HG03354 (cell line): Measurements from ENCODE around the gene EPRS1.

Experiments
- ATAC-seq: cut with Tn5 transposase; IDR thresholded peaks from one replicate; pipeline ENCODE4 v1.9.1; 2021; ENCODE audit warnings: mild to moderate bottlenecking; ENCODE audit not compliant: unreplicated experiment, poor library complexity, severe bottlenecking

Gene EPRS1

DNA sequence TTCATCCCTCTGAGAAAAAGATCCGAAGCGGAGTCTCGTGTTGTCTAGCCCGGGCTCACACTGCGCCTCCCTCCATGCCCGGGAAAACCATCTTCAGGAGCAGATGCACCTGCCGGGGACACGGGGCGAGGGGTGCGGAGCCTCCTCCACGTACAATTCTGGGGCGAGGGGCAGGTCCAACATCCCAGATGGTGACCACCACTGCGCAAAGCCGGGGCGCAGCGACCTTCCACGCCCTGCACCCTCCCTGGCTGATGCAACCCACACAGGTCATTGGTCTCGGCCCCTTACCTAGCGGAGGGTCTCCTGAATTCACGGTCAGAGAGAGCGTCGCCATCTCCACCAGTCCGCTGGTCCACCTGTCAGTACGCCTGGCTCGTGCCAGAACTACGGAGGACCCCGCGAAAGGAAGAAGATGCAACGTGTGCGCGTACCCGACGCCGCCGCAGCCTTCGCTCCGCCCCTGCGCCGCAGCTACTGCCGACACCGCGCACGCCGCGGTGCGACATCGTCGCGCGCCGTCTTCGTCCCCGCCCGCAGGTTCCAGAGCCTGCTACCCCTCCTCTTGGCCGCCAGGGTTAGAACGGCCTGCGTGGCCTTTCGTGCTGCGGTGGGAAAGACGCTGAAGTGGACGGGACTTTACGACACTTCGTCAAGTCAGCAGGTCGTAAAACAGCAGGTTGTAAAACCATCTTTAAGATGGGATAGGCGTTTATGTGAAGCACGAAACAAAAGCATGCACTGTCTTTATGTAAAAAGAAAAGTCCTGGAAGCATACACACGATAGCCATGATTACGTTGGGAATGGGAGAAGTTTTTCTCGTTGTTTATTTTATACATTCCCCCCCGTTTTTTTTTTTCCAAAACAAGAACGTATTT lies at the start of gene EPRS1:
TSS of gene EPRS1 (minus strand) at position 454 of the 879 bp plus-strand sequence. CDS start at position 337, 117 bp downstream.
- peak; percentile 99 for ATAC-seq

DNA sequence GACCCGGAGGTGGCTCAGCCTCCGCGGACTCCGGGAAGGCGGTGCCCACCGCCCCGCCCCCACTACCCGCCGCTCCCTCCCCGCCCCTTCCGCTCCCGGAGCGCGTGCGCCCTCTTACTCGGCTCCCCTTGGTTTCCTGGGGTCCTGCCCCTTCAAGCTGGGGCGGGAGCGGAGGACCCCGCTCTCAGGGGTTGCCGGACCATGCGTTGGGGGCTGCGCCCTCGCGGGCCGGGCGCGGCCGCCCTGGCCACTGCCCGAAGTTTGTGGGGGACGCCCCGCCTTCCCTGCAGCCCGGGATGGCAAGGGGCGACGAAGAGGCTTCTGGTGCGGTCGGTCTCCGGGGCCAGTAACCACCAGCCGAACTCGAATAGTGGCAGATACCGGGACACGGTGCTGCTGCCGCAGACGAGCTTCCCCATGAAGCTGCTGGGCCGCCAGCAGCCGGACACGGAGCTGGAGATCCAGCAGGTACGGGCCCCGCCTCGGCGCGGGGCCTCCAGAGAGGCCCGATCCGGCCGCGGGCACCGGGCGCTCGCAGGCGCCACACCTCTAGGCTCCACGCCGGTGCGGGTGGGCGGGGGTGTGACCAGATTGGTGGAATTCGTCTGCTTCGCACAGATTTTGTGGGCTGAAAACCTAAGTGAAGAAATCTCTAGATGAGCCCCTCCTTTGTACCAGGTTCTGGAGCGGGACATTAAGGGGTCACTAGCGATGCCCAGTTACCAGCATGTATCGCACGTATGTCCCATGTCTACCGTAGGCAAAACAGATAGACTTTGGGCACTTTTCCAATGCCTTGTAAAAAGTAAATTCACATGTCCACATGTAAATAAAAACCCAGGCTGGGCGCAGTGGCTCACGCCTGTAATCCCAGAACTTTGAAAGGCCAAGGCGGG lies 48.0 kb upstream of the EPRS1 start, which contains the start of gene IARS2:
TSS of gene IARS2 (plus strand) at position 117 of the 896 bp plus-strand sequence. CDS start at position 202, 85 bp downstream.
- ATAC-seq: peak; percentile 68

DNA sequence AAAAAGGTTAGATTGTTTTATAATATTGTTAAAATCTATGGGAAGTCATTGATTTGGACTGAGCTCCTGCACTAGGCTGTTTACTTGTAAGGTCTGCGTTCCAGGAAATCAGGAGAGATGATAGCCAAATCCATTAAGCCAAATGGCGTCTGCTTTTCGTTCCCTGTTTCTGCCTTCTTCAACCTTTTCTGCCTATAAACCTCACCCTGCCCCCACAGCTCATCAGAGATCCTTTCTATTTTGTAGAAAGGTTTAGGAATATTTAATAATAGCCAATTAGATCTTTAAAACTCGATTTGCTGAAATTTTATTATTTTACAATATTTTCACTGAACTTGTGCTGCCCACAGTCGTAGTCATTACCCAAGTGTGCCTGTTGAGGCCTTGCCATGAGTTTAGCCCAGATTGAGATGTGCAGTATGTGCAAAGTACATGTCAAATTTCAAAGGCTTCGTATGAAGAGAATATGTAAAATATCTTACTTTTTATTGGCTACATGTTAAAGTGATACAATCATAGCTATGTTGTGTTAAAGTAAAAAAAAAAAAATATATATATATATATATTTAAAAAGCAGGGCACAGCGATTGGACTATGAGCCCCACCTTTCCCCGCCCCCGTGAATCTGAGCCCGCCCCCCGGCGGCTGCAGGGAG lies 47.2 kb upstream of the EPRS1 start:
- ATAC-seq: no peak

DNA sequence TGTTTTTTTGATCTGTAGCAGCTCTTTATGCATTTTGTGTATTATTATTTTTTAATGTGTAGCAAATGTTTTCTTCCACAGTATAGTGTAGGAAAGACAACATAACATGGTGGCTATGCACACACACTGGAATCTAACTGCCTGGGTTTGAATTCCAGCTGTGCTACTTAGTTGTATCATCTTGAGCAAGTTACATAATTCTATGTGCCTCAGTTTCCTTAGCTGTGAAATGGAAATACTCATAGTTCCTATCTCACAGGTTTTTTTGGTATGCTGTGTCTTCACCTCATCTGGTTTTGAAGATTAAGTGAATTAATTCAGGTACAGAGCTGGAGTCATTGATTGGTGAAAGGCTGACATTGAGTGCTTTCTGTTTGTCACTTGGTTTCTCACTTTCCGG lies 46.4 kb upstream of the EPRS1 start:
- no peak for ATAC-seq

DNA sequence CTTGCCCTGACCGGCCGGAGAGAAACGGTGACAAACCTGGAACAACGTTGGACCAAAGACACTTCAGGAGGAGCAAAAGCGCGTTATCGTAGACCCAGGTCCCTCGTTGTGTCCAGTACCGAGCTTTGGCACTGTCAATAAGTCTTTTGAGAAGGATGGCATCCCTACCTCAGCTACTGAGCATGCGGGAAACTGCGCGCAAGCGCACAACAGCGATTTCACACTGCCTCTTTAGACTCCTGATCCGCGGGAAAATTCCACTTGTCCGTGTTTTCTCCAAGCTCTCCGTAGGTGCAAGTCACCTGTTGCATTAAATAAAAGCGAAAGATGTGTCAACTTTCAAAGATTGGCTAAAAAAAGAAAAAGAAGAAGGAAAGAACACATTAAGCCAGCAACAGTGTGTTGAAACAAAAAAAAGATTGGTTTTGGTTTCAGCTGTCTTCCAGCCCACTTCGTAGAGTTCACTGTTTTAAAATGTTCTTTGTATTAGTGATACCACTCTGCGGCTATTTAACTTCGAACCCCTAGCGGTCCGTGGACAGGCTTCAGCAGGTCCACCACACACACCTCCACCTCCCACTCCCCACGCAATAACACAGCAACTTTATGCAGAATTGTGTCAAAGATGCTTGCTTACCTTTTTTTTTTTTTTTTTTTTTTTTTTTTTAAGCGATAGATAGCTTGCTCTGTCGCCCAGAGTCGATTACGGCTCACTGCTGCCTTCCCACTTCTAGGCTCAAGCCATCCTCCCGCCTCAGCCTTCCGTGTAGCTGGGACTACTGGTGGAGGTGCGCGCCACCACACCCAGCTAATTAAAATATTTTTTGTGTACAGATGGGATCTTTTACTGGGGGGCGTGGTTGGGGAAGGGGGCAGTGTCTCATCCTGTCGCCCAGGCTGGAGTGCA lies 43.6 kb upstream of the EPRS1 start, which contains the start of gene BPNT1:
TSS of gene BPNT1 (minus strand) at position 139 of the 907 bp plus-strand sequence. CDS start 9,942 bp downstream, outside the sequence.
- peak; percentile 66 for ATAC-seq

DNA sequence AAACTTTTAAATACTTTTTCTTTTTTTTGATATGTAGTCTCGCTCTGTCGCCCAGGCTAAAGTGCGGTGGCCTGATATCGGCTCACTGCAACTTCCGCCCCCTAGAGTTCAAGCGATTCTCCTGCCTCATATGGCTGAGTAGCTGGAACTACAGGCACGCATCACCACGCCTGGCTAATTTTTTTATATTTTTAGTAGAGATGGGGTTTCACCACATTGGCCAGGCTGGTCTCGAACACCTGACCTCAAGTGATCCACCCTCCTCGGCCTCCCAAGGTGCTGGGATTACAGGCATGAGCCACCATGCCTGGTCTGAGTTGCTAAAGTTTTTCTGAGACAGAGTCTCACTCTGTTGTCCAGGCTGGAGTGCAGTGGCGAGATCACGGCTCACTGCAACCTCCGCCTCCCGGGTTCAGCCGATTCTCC lies 40.0 kb upstream of the EPRS1 start:
- peak; percentile 61 for ATAC-seq

DNA sequence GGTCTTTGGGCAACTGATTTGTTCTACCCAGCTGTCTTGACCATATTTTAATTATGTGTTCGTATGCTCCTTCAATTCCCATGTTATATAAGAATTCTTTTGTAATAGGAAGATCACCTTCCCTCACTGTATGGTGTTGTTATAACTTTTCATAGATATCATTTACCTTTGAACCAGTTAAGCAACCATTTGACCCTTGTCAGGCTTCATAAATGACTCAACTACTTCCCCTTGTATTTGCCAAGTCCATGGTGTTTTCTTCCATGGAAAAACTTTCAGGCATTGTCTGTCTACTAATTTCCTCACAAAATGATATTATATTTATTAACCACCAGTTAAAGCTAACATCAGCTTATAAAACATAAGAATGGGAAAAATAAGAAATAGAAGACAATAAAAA lies 38.2 kb upstream of the EPRS1 start:
- ATAC-seq: no peak

DNA sequence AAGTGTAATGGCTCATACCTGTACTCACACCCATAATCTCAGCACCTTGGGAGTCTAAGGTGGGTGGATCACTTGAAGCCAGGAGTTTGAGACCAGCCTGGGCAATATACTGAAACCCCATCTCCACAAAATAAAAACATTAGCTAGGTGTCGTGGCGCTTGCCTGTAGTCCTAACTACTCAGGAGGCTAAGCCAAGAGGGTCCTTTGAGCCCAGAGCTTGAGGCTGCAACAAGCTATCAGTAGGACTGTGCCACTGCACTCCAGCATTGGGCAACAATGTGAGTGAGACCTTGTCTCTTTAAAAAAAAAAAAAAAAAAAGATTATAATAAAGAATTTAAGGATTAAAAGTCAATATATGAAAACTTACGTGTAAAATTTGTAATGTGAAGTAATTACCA lies 31.6 kb upstream of the EPRS1 start:
- no peak for ATAC-seq

DNA sequence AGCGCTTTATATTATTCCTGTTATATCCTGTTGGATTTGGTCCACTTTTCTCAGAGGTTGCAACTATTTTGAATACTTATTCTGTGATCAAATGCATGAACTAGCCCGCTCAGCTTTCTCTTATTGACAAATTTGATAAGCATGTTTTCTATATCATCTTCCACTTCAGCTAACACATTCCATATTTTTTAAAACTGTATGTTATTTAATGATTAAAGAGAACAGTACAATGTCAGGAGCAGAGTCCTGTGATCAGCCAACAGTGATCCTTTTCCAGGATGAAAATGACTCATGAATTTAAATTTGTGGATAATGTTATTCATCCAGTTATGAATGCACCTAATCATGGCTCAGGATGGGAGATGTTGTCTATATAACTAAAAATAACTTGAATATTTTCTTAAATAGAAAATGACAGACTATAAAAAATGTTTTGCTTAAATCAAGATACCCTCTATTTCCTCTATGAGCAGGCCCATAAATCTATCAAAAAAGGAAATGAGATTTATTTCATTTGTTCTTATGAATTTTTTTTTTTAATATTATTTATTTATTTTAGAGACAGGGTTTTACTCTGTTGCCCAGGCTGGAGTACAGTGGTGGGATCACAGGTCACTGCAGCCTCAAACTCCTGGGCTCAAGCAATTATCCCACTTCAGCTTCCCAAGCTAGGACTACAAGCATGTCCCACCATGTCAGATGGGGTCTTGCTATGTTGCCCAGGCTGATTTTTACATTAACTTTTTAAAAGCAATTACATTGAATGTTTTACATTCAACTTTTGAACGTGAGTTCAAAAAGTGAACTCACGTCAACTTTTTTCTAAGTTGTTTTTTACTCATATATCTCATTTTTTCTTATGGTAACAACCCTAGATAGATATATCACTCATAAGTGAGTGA lies 30.8 kb upstream of the EPRS1 start:
- no peak for ATAC-seq

DNA sequence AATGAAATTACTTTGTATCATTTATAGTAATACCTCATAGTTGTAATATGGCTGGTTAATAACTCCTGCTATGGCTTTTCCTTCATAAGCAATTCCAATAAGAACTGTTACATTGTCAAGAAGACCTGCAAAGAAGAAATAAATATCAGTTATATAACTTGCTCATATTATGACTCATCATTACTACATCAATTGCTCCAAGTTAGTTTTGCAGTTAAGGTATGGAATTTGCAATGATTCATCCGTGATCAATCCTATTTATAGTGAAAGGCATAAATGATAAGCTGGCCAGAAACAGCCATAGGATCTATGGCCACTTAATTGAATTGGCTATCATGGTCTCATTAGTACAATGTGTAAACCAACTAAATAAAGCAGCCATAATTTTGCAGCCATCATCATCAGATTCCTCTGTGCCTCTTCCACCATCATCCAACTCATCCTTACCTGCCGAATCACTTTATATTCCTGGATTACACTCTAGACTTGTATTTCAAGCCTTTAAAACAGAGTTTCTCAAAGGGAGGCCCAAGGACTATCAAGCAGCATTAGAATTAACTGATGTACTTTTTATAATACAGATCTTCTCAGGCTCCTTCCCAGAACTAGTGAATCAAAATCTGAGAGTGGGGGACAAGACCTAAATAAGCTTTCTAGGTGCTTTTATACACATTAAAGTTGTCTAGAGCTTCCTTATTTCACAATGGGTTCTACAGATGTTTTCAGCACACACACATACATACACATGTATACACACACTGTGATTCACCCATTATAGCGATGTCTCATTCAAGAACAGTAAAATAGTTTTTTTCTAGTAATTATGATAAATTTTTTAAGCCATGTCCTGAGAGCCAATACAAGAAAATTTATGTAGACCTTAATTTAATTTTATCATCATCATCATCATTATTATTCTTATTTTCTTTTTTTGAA lies 21.2 kb upstream of the EPRS1 start:
- no peak for ATAC-seq

DNA sequence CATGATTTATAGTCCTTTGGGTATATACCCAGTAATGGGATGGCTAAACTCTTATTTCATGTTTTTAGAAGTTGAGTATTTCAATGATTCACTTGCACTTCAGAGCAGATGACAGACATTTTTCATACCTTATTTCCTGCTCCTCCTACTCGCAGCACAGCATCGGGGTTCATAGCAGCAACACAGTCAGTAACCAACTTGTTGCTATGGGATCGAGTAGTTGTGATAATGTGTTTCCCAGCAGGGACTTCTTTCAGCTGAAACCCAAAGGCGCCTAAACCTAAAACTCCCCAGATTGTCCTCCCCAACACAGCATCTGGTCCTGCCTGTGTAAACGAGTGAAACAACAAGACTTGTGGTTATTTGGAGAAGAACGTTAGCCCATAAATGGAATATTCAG lies 16.3 kb upstream of the EPRS1 start:
- no peak for ATAC-seq

DNA sequence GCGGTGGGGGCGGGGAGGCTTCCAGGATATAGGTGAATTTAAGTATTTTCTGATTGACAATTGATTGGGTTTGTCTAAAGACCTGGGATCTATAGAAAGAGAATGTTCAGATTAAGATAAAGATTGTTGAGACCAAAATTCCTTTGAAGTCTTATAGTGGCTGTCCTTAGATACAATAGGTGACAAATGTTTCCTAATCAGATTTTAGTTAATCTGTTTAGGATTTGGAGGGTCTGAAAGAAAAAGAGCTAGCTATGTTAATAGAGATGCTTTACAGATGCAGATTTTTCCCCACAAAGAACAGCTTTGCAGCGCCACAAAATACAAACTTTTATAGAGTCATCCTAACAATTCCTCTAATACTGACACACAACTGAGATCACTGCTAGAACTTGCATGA lies 14.6 kb upstream of the EPRS1 start:
- ATAC-seq: no peak

DNA sequence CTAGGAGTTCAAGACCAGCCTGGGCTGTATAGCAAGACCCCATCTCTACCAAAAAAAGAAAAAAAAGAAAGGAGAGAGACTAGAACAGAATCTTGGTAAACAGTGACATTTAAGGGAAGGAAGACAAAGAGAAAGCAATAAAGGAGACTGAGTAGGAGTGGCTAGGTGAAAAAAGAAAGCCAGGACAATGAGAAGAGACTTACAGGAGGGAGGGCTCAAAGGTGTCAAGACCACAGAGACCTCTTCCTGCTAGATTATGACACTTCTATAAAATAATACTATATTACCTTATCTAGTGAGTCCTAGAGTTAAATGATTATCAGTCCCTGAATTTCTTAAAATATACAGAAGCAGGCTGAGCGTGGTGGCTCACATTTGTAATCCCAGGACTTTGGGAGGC lies 10.1 kb upstream of the EPRS1 start:
- no peak for ATAC-seq

DNA sequence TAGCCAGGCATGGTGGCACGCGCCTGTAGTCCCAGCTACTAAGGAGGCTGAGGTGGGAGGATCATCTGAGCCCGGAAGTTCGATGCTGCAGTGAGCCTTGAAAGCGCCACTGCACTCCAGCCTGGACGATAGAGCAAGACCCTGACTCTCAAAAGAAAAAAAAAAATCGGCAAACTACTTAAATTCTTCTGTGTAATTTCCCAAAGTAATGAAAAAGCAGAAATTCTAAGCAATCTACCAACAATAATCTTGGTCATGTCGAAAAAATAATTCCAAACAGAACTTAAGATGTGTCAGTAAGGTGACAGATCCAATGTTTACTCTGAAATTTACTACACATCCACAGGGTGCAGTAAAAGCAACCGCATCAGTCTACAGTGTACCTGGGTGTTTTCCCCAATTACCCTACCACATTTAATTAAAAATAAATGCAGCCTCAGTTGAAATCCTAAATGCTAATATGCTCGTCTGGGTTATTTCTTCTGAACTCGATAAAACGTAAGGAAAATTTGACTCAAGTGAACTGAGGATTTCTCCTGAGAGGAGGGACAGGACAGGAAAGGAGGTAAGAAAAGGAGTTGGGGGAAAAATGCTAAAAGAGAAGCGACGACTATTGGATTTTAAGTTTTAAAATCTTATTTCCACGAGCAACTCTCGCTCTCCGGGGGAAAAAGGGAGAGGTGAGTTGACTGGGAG lies 801 bp downstream of the EPRS1 start:
- no peak for ATAC-seq

DNA sequence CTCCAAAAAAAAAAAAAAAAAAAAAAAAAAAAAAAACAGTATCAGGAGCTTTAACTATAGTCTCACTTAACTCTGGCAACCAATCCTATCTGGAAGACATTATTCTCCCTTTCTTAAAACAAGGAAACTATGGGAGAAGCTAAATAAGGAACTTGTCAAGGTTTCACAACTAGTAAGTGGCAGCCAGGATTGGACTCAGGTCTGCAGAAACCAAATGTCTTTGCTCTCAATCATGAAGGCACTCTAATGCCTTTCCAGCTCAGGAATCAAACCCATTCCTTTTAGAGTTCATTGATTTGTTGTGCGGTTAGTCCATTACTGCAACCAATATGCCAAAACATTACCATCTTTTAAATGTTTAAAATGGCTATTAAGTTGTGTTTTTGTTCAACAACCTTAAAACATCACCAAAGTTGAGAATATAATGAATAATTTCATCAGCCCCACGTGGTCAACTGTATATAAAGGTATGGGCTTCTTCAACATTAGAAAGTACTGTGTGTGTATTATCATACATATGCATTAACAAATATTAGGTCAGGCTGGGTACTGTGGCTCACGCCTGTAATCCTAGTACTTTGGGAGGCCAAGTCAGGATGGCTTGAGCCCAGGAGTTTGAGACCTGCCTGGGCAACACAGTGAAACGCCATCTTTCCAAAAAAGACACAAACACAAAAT lies 1.5 kb downstream of the EPRS1 start:
- ATAC-seq: no peak

DNA sequence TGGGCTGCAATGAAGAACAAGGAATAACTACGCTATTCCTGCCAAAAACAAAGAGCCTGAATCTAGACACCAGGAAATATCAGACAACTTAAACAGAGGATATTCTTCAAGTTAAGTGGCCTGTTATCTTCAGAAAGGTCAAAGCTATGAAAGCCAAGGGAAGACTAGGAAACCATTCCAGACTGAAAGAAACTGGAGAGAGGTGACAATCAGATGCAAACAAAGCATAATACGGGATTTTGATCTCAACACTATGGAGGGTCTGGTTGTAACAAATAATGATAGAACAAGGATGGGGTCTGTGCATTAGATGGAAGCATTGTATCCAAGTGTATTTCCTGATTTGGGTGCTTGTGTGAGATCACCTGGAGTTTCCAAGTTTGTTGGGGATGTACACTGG lies 2.7 kb downstream of the EPRS1 start:
- no peak for ATAC-seq
